A204.1 (cell line): ENCODE measurements around the gene WNT3A.

Source experiments
- FAIRE-seq: peaks from 2 replicates; lab custom pipeline; 2012; peaks lifted over from hg19 to GRCh38; lab: Jason Lieb, UNC

WNT3A gene

GRCh38 chr1:228070851-228071250 is 64.1 kb downstream of the WNT3A start:
- FAIRE-seq = no peak

GRCh38 chr1:228071839-228072657 is 65.2 kb downstream of the WNT3A start:
- no peak for FAIRE-seq

GRCh38 chr1:228072658-228073043 is 65.9 kb downstream of the WNT3A start:
- FAIRE-seq = no peak

GRCh38 chr1:228073061-228073856 is 66.5 kb downstream of the WNT3A start:
- FAIRE-seq = no peak

GRCh38 chr1:228073857-228074545 is 67.2 kb downstream of the WNT3A start:
- FAIRE-seq = no peak

- no peak for FAIRE-seq
Measured at GRCh38 chr1:228074954-228075730, 68.3 kb downstream of the WNT3A start.

- no peak for FAIRE-seq
Measured at GRCh38 chr1:228075801-228076271, 69.0 kb downstream of the WNT3A start.

GRCh38 chr1:228076796-228077430 is 70.1 kb downstream of the WNT3A start:
- no peak for FAIRE-seq

- no peak for FAIRE-seq
Measured at GRCh38 chr1:228077565-228078330, 71.0 kb downstream of the WNT3A start.

- no peak for FAIRE-seq
Measured at GRCh38 chr1:228079013-228079412, 72.2 kb downstream of the WNT3A start.

GRCh38 chr1:228079601-228080263 is 72.9 kb downstream of the WNT3A start:
- no peak for FAIRE-seq

GRCh38 chr1:228081144-228081543 is 74.3 kb downstream of the WNT3A start:
- FAIRE-seq = no peak

- no peak for FAIRE-seq
Measured at GRCh38 chr1:228081578-228082213, 74.9 kb downstream of the WNT3A start.

- no peak for FAIRE-seq
Measured at GRCh38 chr1:228082214-228082917, 75.6 kb downstream of the WNT3A start, which contains the start of gene ARF1. Gene ARF1, plus strand, starts transcription at chr1:228082708. Its CDS starts 14,407 bp downstream, at chr1:228097115.

- no peak for FAIRE-seq
Measured at GRCh38 chr1:228082918-228083870, 76.4 kb downstream of the WNT3A start.

- no peak for FAIRE-seq
Measured at GRCh38 chr1:228083871-228084278, 77.1 kb downstream of the WNT3A start.

GRCh38 chr1:228084325-228084724 is 77.5 kb downstream of the WNT3A start:
- no peak for FAIRE-seq

GRCh38 chr1:228084797-228085196 is 78.0 kb downstream of the WNT3A start:
- no peak for FAIRE-seq
